ENCODE results near the gene CLCN6. TPM values are rescaled to one million over a fixed set of nuclear protein-coding genes. Genes with fewer than 3 reads are reported as not detected.

Gene CLCN6
- total RNA-seq, 4 donors from 2014 or later, result 24.3 to 30.3 (median 25.6) TPM

- H3K4me1 ChIP-seq, result no peaks in the 10 kb centered on the region
- H3K27ac ChIP-seq, result no peak overlapping the region
- no peak overlapping the region for H3K4me3 ChIP-seq
- WGBS, 2 donors, result 90% methylated on average over 13 of the region's 13 CpGs
- DNase-seq (ENCODE audit: low spot score in 2 of 2), result no peak
- peaks cover 0 to 99% (median 36%) of the 10 kb centered on the region in 3 donors for H3K36me3 ChIP-seq
- TF ChIP-seq CTCF (IDR thresholded peaks at IDR 0.05) (no peak), EP300 (IDR thresholded peaks at IDR 0.05) (no peak), POLR2A (IDR thresholded peaks at IDR 0.05) (no peak)
- H3K27me3 ChIP-seq, result no peaks in the 10 kb centered on the region
- no peaks in the 10 kb centered on the region for H3K9me3 ChIP-seq
Observed at GRCh38 chr1:11833900-11834299, 27.9 kb downstream of the CLCN6 start.

- Histone ChIP-seq H3K9me3 (no peaks in the 10 kb centered on the region), H3K27me3 (no peaks in the 10 kb centered on the region), H3K27ac (no peak overlapping the region), H3K4me1 (no peaks in the 10 kb centered on the region), H3K36me3 (peaks cover 0 to 99% (median 33%) of the 10 kb centered on the region in 3 donors), H3K4me3 (no peak overlapping the region)
- DNase-seq (ENCODE audit: low spot score in 2 of 2), result no peak
- WGBS, 2 donors, result 91% methylated on average over 25 to 28 of the region's 28 CpGs
- TF ChIP-seq POLR2A (IDR thresholded peaks at IDR 0.05) (no peak), CTCF (IDR thresholded peaks at IDR 0.05) (no peak), EP300 (IDR thresholded peaks at IDR 0.05) (no peak)
Observed at GRCh38 chr1:11835441-11836225, 29.6 kb downstream of the CLCN6 start.

GRCh38 chr1:11836955-11837766 is 31.2 kb downstream of the CLCN6 start:
- Histone ChIP-seq H3K4me1 (no peaks in the 10 kb centered on the region), H3K4me3 (no peak overlapping the region), H3K27ac (no peak overlapping the region), H3K36me3 (peaks cover 0 to 99% (median 40%) of the 10 kb centered on the region in 3 donors), H3K9me3 (no peaks in the 10 kb centered on the region), H3K27me3 (no peaks in the 10 kb centered on the region)
- 81 to 85% methylated on average over 29 to 30 of the region's 36 CpGs for WGBS, 2 donors
- no peak for TF ChIP-seq EP300 (IDR thresholded peaks at IDR 0.05)
- no peak for TF ChIP-seq POLR2A (IDR thresholded peaks at IDR 0.05)
- no peak for TF ChIP-seq CTCF (IDR thresholded peaks at IDR 0.05)
- DNase-seq (ENCODE audit: low spot score in 2 of 2), result no peak

- no peaks in the 10 kb centered on the region for H3K27me3 ChIP-seq
- TF ChIP-seq CTCF (IDR thresholded peaks at IDR 0.05) (no peak), POLR2A (IDR thresholded peaks at IDR 0.05) (no peak), EP300 (IDR thresholded peaks at IDR 0.05) (no peak)
- WGBS, 2 donors, result 74 to 85% methylated on average over 11 of the region's 11 CpGs
- no peaks in the 10 kb centered on the region for H3K4me1 ChIP-seq
- H3K9me3 ChIP-seq, result no peaks in the 10 kb centered on the region
- no peak for DNase-seq (ENCODE audit: low spot score in 2 of 2)
- H3K27ac ChIP-seq, result no peak overlapping the region
- peaks cover 0 to 99% (median 40%) of the 10 kb centered on the region in 3 donors for H3K36me3 ChIP-seq
- H3K4me3 ChIP-seq, result no peak overlapping the region
Observed at GRCh38 chr1:11837767-11838348, 31.9 kb downstream of the CLCN6 start.
